ENCODE results near the gene SMAD2.

DNA sequence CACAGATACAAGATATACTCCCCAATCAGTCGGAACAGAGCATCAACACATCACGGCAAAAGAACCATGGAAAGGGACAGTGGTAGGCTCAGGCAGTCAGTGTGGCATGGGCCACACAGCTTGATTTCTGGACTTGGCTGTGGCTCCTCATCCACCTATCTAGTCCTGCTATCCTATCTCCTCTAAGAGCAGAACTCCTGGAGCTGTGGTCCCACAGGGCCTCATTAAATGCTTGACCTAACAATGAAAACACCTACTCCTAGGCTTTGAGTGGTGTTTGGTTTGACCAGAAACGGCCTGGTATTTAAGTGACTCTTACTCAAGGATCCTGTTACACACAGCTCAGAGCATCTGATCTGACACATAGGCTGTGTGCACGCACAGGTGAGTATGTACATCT lies 33.6 kb upstream of the SMAD2 start:
- TF ChIP-seq CTCF (IDR thresholded peaks at IDR 0.05) (no peak), POLR2A (IDR thresholded peaks at IDR 0.05) (no peak), POLR2AphosphoS5 (IDR thresholded peaks at IDR 0.05) (no peak), EP300 (IDR thresholded peaks at IDR 0.05) (no peak)

Data from sigmoid colon (tissue), 4 donors.